ENCODE data around the gene PPP5C.

GRCh38 chr19:46351241-46352041 is 4.6 kb downstream of the PPP5C start:
- TF ChIP-seq CTCF (IDR thresholded peaks at IDR 0.05) (no peak), ZFX (IDR thresholded peaks at IDR 0.05; ENCODE audit: borderline replicate concordance) (no peak)
